Fibroblast of pulmonary artery (primary cell): ENCODE results near the gene ZKSCAN4.

Source experiments
- DNase-seq: peaks from one replicate; pipeline ENCODE4 v3.0.0-alpha.2; 2010; ENCODE audit warnings: low read depth
- H3K4me3 ChIP-seq: replicated peaks from 2 replicates; pipeline ENCODE4 v1.5.1; 2011; ENCODE audit warnings: low read depth, mild to moderate bottlenecking, control low read depth, low read length, moderate library complexity
- TF ChIP-seq, protein P1 (sequence below): IDR thresholded peaks from 2 replicates; pipeline ENCODE4 v1.5.1; 2011; ENCODE audit warnings: mild to moderate bottlenecking, control low read depth, low read length, inconsistent platforms; ENCODE audit errors: missing control alignments

ZKSCAN4 gene

DNA sequence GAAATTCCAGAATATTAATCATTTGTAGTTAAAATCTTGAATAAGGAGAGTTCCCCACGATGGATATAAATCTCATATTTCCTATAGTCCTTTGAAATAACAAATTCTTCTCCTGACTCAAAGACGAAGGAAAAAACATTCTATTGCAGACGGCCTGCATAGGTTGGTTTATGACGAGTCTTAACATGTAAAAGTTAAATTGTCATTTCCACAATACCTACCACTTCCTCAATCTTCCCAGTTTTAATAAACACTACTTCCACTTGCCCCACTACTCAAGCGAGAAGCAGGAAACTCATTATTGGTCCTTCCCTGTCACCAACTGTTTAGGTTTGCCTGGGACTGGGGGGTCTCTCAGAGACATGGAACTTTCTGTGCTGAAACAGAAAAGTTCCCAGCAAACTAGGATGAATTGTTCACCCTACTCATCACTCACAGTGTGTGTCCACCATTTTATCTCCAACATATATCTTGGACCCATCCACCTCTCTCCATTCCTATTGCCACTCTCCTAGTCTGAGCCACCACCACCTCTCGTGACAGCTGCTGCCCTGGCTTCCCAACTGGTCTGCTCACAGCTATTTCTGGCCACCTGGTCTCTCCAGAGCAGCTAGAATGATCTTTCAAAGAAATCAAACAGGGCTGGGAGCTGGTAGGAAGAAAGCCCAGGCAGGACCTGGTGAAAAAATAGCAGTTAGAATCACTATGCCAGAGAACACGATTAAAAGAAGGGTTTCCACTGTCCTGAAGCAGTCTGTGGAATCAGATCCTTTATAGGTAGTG lies 42.1 kb downstream of the ZKSCAN4 start:
- no peak for DNase-seq
- no peak overlapping the region for H3K4me3 ChIP-seq
- TF ChIP-seq, protein P1, sequence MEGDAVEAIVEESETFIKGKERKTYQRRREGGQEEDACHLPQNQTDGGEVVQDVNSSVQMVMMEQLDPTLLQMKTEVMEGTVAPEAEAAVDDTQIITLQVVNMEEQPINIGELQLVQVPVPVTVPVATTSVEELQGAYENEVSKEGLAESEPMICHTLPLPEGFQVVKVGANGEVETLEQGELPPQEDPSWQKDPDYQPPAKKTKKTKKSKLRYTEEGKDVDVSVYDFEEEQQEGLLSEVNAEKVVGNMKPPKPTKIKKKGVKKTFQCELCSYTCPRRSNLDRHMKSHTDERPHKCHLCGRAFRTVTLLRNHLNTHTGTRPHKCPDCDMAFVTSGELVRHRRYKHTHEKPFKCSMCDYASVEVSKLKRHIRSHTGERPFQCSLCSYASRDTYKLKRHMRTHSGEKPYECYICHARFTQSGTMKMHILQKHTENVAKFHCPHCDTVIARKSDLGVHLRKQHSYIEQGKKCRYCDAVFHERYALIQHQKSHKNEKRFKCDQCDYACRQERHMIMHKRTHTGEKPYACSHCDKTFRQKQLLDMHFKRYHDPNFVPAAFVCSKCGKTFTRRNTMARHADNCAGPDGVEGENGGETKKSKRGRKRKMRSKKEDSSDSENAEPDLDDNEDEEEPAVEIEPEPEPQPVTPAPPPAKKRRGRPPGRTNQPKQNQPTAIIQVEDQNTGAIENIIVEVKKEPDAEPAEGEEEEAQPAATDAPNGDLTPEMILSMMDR, result no peak

DNA sequence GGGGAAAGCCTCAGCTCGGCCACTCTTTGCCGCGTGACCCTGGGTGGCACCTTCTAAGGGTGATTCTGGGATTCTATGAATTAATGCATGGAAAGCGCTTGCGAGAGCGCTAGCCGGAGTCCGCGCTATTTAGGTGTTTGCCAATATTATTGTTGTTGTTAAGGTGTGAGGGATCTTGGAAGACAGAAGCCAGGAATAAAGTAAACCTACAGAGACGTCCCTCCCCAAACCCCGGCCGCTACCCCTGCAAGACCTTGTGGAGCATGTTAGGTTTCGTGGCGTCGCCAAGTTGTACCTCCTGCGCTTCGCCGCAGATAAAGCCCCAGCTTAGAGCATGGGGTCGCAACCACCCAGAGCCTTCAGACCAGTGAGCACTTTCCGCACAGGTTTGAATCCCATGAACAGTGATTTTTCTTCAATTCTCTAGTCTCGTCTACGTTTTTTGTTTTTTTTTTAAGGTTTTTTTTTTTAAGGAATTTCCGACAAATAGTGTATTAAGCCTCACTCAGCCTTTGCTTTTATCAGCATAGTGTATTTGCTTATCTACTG lies 43.9 kb downstream of the ZKSCAN4 start:
- peak overlapping the region; percentile 49 for H3K4me3 ChIP-seq
- TF ChIP-seq, protein P1, result no peak
- no peak for DNase-seq

DNA sequence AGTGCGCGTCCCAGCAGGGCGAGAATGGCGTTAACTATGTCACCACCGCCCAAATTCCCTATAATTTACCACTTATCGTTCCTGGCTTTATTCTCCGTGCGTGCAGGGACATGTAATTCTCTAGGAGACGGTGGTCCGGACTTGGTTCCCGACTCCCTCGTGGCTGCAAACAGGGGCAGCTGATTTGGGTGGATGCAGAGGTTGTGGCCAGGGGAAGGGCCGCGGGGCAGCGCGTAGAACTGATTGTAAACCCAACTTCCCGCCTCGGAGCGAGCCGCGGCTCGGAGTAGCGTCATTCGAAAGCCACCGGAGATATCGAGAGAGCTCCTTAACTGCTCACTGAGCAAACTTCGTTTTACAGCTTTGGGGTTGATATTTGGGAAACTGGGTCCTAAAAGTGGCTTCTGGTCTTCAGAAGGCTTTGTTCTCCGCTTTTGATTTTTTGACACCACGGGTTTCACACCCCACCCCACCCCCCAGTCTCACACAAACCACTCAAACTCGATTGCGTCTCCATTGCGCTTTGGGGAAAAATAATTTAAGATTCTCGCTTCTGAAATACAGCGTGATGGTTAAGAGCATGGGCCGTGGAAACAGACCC lies 44.5 kb downstream of the ZKSCAN4 start:
- DNase-seq, result peak; percentile 29
- peak overlapping the region; percentile 49 for H3K4me3 ChIP-seq

DNA sequence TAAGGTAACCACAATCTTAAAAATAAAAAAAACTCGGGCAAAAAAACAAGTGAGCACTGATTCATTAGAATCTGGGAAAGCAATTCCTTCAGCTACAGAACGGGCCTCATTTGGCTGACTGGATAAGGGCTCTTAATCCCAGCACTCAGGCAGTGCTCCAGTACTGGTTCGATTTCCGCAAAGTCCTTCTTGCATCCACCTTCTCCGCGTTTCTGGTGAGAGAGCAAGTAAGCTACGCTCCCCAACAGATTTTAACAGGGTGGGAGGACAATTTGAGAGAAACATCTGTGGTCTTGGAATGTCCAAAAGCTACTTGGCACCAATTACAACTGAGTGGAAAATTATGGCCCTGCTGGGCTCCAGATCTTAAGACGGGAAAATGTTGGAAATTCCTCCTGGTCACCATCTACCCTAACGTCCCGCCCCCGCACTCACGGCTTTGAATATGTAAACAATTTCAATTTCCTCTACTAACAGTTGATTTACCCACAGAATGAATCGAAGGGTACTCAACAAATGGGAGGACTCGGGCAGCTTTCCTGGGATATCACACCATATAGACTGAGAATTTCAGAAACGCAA lies 45.0 kb downstream of the ZKSCAN4 start:
- TF ChIP-seq, protein P1, result no peak

More for the DNA sequence above, 44.5 kb downstream of the ZKSCAN4 start:
- TF ChIP-seq, protein P1, result no peak

DNA sequence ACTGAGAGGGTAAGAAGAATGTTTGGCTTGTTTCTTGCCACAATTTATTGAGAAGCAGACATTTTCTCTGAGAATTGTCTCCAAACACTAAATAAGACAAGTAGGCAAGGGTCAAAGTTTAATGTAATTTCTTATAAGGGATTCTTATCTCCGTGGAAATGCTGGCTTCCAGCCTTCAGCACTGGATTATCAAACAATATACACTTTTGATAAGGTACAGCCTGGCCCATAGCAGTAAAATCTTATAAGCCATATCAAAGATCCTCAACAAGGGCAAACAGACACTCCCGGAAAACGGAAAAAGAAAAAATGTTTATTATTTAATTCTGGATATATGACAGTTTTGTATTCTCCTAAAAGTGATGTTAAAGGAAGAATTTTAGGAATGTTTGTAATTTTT lies 45.5 kb downstream of the ZKSCAN4 start:
- H3K4me3 ChIP-seq, result no peak overlapping the region
- TF ChIP-seq, protein P1, result no peak
- DNase-seq, result no peak

More for the DNA sequence above, 45.0 kb downstream of the ZKSCAN4 start:
- no peak for DNase-seq
- H3K4me3 ChIP-seq, result peak overlapping the region; percentile 49

DNA sequence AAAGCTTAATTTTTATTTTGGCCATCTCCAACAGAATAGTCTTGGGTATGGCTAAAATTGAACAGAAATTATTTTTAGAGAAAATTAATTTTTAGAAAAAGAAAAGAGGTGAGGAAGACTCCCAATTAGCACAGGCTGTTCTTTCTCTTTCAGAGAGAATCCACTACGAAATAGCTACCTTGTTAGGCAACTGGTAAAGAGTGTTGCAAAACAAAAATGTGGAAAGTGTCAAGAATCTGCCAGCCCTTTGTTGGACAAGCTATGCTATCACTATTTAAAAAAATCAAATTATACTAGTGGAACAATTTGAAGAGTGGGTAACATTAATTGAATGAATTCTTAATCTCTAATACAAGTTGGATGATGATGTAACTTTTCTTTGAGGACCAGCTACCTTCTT lies 46.2 kb downstream of the ZKSCAN4 start:
- H3K4me3 ChIP-seq, result no peak overlapping the region
- DNase-seq, result no peak
- TF ChIP-seq, protein P1, result no peak
